Hepatocyte (in vitro differentiated cells): ENCODE measurements around the gene RRAGC.

Experiments used
- EZH2 ChIP-seq: fragments of 200-600 bp; sonication (generic); IDR thresholded peaks from 2 replicates; pipeline ENCODE4 v1.6.1; 2016; ENCODE audit warnings: antibody characterized with exemption, mild to moderate bottlenecking, borderline replicate concordance
- EZH2phosphoT487 ChIP-seq: fragments of 200-600 bp; sonication (generic); IDR thresholded peaks from one replicate; pipeline ENCODE4 v1.6.1; 2018; ENCODE audit warnings: antibody characterized with exemption, mild to moderate bottlenecking, low read depth, moderate library complexity; ENCODE audit not compliant: unreplicated experiment, severe bottlenecking
- TF ChIP-seq, protein P1 (sequence below): fragments of 200-600 bp; sonication (generic); IDR thresholded peaks from 2 replicates; pipeline ENCODE4 v1.5.1; 2016; ENCODE audit warnings: antibody characterized with exemption, mild to moderate bottlenecking; ENCODE audit not compliant: poor library complexity

DNA sequence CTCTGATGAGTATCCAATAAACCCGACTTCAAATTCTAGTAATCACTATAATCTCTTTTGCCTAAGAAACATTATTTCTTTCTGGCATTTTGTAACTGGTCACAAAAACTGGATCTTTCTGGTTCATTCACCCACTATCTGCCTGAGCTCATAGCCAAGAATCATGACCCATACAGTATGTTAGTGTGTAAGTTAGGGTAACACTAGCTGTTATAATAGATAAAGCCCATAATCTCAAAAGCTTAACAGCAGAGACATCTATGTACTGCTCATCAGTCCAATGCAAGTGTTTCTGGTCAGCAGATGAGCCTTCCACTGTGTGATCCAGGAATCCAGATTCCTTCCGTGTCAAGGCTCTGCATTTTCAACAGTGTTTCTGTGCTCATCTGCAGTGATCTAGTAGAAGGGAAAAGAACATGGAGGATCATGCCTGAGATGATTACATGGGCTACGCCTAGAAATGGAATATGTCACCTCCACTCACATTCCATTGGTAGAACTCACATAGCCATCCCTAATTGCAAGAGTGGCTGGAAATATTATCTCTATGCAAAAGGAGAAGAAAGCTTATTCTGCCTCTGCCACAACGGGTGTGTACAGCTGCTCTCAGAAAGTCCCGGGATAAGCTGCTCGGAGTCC is 27.7 kb downstream of the RRAGC start:
- TF ChIP-seq, protein P1, sequence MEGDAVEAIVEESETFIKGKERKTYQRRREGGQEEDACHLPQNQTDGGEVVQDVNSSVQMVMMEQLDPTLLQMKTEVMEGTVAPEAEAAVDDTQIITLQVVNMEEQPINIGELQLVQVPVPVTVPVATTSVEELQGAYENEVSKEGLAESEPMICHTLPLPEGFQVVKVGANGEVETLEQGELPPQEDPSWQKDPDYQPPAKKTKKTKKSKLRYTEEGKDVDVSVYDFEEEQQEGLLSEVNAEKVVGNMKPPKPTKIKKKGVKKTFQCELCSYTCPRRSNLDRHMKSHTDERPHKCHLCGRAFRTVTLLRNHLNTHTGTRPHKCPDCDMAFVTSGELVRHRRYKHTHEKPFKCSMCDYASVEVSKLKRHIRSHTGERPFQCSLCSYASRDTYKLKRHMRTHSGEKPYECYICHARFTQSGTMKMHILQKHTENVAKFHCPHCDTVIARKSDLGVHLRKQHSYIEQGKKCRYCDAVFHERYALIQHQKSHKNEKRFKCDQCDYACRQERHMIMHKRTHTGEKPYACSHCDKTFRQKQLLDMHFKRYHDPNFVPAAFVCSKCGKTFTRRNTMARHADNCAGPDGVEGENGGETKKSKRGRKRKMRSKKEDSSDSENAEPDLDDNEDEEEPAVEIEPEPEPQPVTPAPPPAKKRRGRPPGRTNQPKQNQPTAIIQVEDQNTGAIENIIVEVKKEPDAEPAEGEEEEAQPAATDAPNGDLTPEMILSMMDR: no peak
- no peak for TF ChIP-seq EZH2
- no peak for TF ChIP-seq EZH2phosphoT487
